Measurements from ENCODE around the gene TMEM179B. TPM values are rescaled to one million over a fixed set of nuclear protein-coding genes. Genes with fewer than 3 reads are reported as not detected.

Gene TMEM179B
- total RNA-seq, 1 donor from 2014 or later, result 41.7 TPM

DNA sequence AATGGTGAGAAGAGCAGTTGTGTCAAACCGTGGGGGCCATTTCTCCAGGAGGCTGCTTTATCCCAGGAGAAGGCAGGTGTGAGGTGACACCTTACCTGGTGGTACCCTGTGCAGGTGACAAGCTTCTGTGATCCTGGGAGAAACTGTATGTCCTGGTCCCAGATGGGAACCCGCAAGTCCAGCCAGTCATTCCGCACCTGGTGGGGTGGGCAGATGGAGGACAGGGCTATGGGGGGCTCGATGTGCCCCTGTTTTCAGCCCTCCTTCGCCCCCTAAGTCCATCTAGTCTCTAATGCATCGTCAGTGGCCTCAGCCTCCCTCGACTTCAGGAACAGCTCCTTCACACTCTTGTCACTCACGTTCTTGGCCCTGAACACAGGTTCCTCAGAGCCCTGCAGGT lies 48.1 kb downstream of the TMEM179B start:
- DNase-seq, result no peak

DNA sequence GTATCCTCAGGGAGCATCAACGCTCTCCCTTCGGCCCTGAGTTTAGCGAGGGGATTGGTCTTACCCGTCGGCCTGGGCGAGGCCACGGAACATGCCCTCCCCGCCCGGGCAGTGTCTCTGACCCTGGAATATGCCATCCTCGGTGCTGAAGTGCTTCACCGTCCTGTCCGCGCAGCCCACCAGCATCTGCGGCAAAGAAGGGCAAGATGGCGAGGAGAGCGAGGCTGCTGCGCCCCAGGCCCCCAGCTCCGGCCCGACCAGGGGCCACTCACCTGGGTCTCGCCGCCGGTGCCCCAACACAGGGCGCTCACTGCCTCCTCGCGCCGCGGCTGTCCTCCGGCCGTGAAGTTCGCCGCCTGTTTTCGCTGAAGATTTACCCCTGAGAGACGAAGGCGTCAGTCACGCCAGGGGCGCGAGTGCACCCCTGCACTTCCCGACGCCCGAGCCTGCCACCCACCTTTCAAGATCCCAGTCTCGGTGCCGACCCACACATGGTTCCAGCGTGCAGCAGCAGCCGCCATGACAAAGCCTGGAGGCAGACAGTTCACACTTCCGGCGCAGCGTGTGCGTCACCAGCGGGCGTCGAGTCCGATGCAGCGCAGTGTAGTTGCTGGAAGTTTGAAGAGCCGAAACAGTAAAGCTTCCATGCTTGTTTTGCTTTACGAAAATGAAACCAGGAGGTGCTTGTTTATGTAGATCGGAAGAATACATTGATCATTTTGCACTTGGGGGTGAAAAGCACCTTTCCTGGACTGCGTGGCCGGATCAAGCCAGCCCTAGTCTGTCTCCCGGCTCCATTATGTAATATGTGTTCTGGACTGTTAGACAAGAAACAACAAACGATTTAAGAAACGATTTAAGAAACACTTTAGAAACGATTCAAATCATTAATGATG lies 52.1 kb downstream of the TMEM179B start, which contains the start of gene WDR74:
Gene WDR74 (minus strand): TSS at position 541 of the 896 bp plus-strand sequence. CDS start 20 bp downstream, at position 521.
- DNase-seq, result peak; percentile 96

Other genes with a start within 250 kb of the TMEM179B start
- 517 and 766 TPM in 2 replicates for gene AHNAK, start 240.6 kb upstream of the TMEM179B start, total RNA-seq
- 1,345 and 1,561 TPM in 2 replicates for gene EEF1G, start 213.5 kb upstream of the TMEM179B start, total RNA-seq
- gene TUT1, start 195.9 kb upstream of the TMEM179B start, total RNA-seq, result 13.8 and 15.1 TPM in 2 replicates
- gene MTA2, start 185.5 kb upstream of the TMEM179B start, total RNA-seq, result 190 and 209 TPM in 2 replicates
- gene EML3, start 174.6 kb upstream of the TMEM179B start, total RNA-seq, result 40.2 and 42.1 TPM in 2 replicates
- 5.4 and 5.6 TPM in 2 replicates for gene ROM1, start 174.1 kb upstream of the TMEM179B start, total RNA-seq
- 16.2 and 18.2 TPM in 2 replicates for gene B3GAT3, start 165.4 kb upstream of the TMEM179B start, total RNA-seq
- gene GANAB, start 140.8 kb upstream of the TMEM179B start, total RNA-seq, result 237 and 423 TPM in 2 replicates
- gene INTS5, start 134.1 kb upstream of the TMEM179B start, total RNA-seq, result 29.6 and 38.0 TPM in 2 replicates
- 27.5 and 28.6 TPM in 2 replicates for gene C11orf98, start 122.2 kb upstream of the TMEM179B start, total RNA-seq
- 5.2 and 5.8 TPM in 2 replicates for gene CSKMT, start 122.1 kb upstream of the TMEM179B start, total RNA-seq
- gene UQCC3, start 115.7 kb upstream of the TMEM179B start, total RNA-seq, result 5.0 and 6.1 TPM in 2 replicates
- gene LBHD1, start 115.1 kb upstream of the TMEM179B start, total RNA-seq, result 2.5 and 3.6 TPM in 2 replicates
- gene UBXN1, start 108.3 kb upstream of the TMEM179B start, total RNA-seq, result 126 and 217 TPM in 2 replicates
- 0.34 and 0.51 TPM in 2 replicates for gene LRRN4CL, start 97.9 kb upstream of the TMEM179B start, total RNA-seq
- gene BSCL2, start 80.0 kb upstream of the TMEM179B start, total RNA-seq, result 19.4 and 38.6 TPM in 2 replicates
- not detected in 2 replicates for gene GNG3, start 79.7 kb upstream of the TMEM179B start, total RNA-seq
- gene HNRNPUL2, start 59.9 kb upstream of the TMEM179B start, total RNA-seq, result 6.5 and 11.1 TPM in 2 replicates
- 28.9 and 30.0 TPM in 2 replicates for gene TTC9C, start 58.9 kb upstream of the TMEM179B start, total RNA-seq
- 12.2 and 14.1 TPM in 2 replicates for gene ZBTB3, start 33.2 kb upstream of the TMEM179B start, total RNA-seq
- gene POLR2G, start 25.8 kb upstream of the TMEM179B start, total RNA-seq, result 42.7 and 76.1 TPM in 2 replicates
- 35.7 and 40.2 TPM in 2 replicates for gene TAF6L, start 16.0 kb upstream of the TMEM179B start, total RNA-seq
- 10.7 and 21.8 TPM in 2 replicates for gene TMEM223, start 4.6 kb downstream of the TMEM179B start, total RNA-seq
- 38.1 and 44.2 TPM in 2 replicates for gene NXF1, start 18.0 kb downstream of the TMEM179B start, total RNA-seq
- 34.4 and 36.8 TPM in 2 replicates for gene STX5, start 44.6 kb downstream of the TMEM179B start, total RNA-seq
- not detected in 2 replicates for gene TEX54, start 45.4 kb downstream of the TMEM179B start, total RNA-seq
- gene WDR74, start 52.2 kb downstream of the TMEM179B start, total RNA-seq, result 39.4 and 46.3 TPM in 2 replicates
- 77.9 and 84.9 TPM in 2 replicates for gene SLC3A2, start 93.5 kb downstream of the TMEM179B start, total RNA-seq
- not detected in 2 replicates for gene CHRM1, start 134.0 kb downstream of the TMEM179B start, total RNA-seq
- not detected in 2 replicates for gene SLC22A6, start 197.6 kb downstream of the TMEM179B start, total RNA-seq
- not detected in 2 replicates for gene SLC22A8, start 228.4 kb downstream of the TMEM179B start, total RNA-seq

Measured in dermis blood vessel endothelial cell (primary cell).